ENCODE measurements around the gene SGCD. TPM values are rescaled to one million over a fixed set of nuclear protein-coding genes. Genes with fewer than 3 reads are reported as not detected.

SGCD gene
- total RNA-seq, 4 donors from 2014 or later, result 16.7 to 38.6 (median 27.7) TPM

- 88% methylated on average over 4 of the region's 4 CpGs for WGBS
Measured at GRCh38 chr5:156351423-156351822, 24.5 kb downstream of the SGCD start.

GRCh38 chr5:156354571-156354970 lies 27.6 kb downstream of the SGCD start:
- Histone ChIP-seq H3K27me3 (no peaks in the 10 kb centered on the region), H3K27ac (replicated peaks in 1 of 4) (no peak overlapping the region), H3K4me1 (peaks cover 0 to 8% (median 0%) of the 10 kb centered on the region in 4 donors), H3K36me3 (peaks cover 0 to 6% (median 0%) of the 10 kb centered on the region in 4 donors), H3K9me3 (no peaks in the 10 kb centered on the region), H3K4me3 (no peak overlapping the region)
- intact Hi-C loops (cut with DNase I), result no loop called here
- DNase-seq (ENCODE audit: extremely low spot score), result no peak
- no peak for TF ChIP-seq CTCF (IDR thresholded peaks at IDR 0.05)
- no peak for TF ChIP-seq POLR2A (IDR thresholded peaks at IDR 0.05; ENCODE audit: low read depth)

More at GRCh38 chr5:156351423-156351822, 24.5 kb downstream of the SGCD start:
- H3K4me1 ChIP-seq, result peaks cover 0 to 3% (median 0%) of the 10 kb centered on the region in 4 donors
- H3K4me3 ChIP-seq, result no peak overlapping the region
- no peak for DNase-seq (ENCODE audit: extremely low spot score)
- peaks cover 0 to 11% (median 2%) of the 10 kb centered on the region in 4 donors for H3K36me3 ChIP-seq
- intact Hi-C loops (cut with DNase I), result no loop called here
- TF ChIP-seq POLR2A (IDR thresholded peaks at IDR 0.05; ENCODE audit: low read depth) (no peak), POLR2AphosphoS5 (IDR thresholded peaks at IDR 0.05) (no peak), CTCF (IDR thresholded peaks at IDR 0.05) (no peak), EP300 (IDR thresholded peaks at IDR 0.05) (no peak)
- H3K27ac ChIP-seq (replicated peaks in 1 of 4), result no peak overlapping the region
- no peaks in the 10 kb centered on the region for H3K9me3 ChIP-seq
- no peaks in the 10 kb centered on the region for H3K27me3 ChIP-seq

- H3K4me1 ChIP-seq, result peaks cover 0 to 5% (median 0%) of the 10 kb centered on the region in 4 donors
- TF ChIP-seq CTCF (IDR thresholded peaks at IDR 0.05) (no peak), POLR2AphosphoS5 (IDR thresholded peaks at IDR 0.05) (no peak), EP300 (IDR thresholded peaks at IDR 0.05) (no peak), POLR2A (IDR thresholded peaks at IDR 0.05; ENCODE audit: low read depth) (no peak)
- 68% methylated on average over 2 of the region's 2 CpGs for WGBS
- no peak overlapping the region for H3K27ac ChIP-seq (replicated peaks in 1 of 4)
- no peak overlapping the region for H3K4me3 ChIP-seq
- H3K36me3 ChIP-seq, result no peaks in the 10 kb centered on the region
- no peaks in the 10 kb centered on the region for H3K27me3 ChIP-seq
- no peaks in the 10 kb centered on the region for H3K9me3 ChIP-seq
- intact Hi-C loops (cut with DNase I), result no loop called here
- no peak for DNase-seq (ENCODE audit: extremely low spot score)
Measured at GRCh38 chr5:156356238-156356637, 29.3 kb downstream of the SGCD start.

- H3K4me1 ChIP-seq, result peaks cover 0 to 5% (median 0%) of the 10 kb centered on the region in 4 donors
Measured at GRCh38 chr5:156359476-156359875, 32.5 kb downstream of the SGCD start.

More at GRCh38 chr5:156359476-156359875, 32.5 kb downstream of the SGCD start:
- Histone ChIP-seq H3K9me3 (no peaks in the 10 kb centered on the region), H3K36me3 (peaks cover 0 to 4% (median 0%) of the 10 kb centered on the region in 4 donors), H3K27me3 (no peaks in the 10 kb centered on the region), H3K27ac (replicated peaks in 1 of 4) (no peak overlapping the region), H3K4me3 (no peak overlapping the region)
- DNase-seq (ENCODE audit: extremely low spot score), result no peak
- intact Hi-C loops (cut with DNase I), result no loop called here
- TF ChIP-seq POLR2AphosphoS5 (IDR thresholded peaks at IDR 0.05) (no peak), EP300 (IDR thresholded peaks at IDR 0.05) (no peak), CTCF (IDR thresholded peaks at IDR 0.05) (no peak), POLR2A (IDR thresholded peaks at IDR 0.05; ENCODE audit: low read depth) (no peak)
- 63% methylated on average over 1 of the region's 1 CpG for WGBS
